ENCODE measurements around the gene ESX1.
"Not testable (repeated sequence)": the region's sequence is repeated elsewhere in the genome, so short reads cannot be mapped to it uniquely, and the experiment has no call there.

Gene ESX1

DNA sequence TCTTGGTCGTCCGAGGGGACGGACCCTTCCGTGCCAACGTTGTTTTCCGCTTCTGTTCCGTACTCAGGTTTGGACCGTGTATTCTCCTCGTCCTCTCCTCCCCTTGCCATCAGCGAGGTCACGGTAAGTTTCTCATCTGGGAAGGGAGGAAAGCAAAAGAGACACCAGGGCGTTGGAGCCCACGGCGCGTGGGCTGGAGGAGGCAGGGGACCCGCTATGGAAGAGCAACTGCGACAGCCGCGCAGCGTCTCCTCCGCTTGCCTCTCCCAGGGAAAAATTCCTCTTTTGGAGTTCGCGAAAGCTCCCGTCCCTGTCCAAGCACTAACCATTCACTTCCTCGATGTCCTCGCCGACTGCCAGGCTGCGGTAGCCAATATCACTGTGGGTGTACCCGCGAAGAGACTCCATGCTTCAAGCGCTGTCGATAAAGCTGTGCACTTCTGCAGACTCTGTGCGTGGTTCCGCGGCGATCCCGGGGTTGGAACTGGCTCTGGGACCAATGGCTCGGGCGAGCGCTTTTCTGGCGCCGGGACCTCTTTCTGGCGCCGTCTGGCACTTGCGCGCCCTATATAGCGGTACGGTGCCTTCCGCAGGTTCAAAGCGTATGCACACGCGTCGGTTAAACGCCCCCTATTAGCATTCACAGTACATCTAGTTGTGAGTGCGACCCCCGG, at the start of gene ESX1:
ESX1 (minus strand) TSS at position 492 of the 674 bp plus-strand sequence; CDS start at position 408, 84 bp downstream.
- no peak for DNase-seq (ENCODE audit: low read depth in 2 of 2)

DNA sequence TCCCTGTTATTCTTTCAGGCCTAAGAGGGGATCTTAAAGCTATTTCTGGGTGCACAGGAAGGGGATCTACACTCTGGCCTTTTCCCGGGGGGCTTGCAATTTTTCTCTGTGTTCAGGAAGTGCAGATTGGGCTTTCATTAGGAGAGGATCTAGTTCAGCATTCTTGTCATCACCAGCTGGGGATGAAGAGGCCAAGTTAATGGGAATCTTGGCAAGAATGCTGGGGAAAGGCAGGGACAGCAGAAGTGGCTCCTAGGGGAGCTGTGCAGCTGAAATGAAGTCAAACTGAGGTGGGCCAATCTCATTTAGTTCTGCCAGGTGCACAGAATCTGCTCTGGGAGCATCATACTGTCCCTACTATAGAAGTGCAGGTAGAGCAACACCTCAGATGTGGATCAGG, 40.9 kb upstream of the ESX1 start:
- no peak for DNase-seq (ENCODE audit: low read depth in 2 of 2)

DNA sequence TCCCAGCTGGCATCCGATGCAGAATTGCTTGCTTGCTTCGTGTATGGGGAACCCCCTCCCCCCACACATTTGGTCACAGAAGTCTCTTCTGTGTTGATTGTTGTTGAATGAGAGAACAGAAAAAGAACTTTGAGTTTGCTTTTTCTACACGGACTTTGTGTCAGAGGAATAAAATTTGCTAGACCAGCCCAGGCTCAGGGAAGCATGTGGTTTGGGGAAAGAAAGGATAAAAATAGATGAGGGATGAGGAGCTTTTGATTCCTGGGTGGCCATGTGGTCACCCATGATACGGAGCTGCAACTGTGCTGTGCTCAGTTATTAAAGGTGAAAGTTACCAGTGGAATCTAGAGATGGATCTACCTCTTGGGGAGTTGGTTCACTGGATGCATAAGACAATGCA, 34.2 kb upstream of the ESX1 start:
- DNase-seq (ENCODE audit: low read depth in 2 of 2): no peak

DNA sequence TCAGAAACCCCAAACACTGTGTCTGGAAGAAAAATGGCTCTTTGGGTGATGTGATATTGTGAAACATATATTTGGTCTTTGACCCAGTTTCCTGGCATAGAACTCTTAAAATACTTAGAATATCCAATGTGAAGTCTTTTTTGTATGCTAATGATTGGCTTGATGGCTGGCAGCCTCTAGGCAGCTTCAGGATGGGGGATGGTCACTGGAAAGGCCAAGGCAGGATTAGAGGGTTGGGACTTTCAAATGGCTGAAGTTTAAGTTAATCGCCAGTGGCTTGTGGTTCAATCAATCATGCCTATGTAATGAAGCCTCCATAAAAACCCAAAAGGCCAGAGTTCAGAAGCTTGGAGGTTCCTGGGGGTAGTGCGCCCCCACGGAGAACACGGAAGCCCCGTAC, 33.5 kb upstream of the ESX1 start:
- DNase-seq (ENCODE audit: low read depth in 2 of 2): no peak

DNA sequence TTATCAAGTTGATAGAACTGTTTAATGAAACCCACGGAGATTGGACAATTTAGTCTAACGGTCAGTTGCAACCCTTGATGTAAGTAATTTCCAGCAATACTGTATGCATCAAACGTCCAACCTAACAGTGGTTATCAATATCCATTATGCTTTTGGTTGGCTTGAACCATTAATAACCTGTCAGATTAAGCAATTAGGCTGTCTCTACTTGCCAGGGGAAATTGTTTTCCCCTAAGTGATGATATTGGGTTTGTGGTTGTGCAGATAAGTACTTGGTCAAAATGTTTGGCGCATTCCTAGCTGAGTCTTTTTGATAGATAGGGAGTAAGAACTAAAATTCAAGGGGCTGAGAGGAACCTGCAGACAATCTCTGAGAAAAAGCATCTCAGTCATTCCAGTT, 30.5 kb upstream of the ESX1 start:
- no peak for DNase-seq (ENCODE audit: low read depth in 2 of 2)

DNA sequence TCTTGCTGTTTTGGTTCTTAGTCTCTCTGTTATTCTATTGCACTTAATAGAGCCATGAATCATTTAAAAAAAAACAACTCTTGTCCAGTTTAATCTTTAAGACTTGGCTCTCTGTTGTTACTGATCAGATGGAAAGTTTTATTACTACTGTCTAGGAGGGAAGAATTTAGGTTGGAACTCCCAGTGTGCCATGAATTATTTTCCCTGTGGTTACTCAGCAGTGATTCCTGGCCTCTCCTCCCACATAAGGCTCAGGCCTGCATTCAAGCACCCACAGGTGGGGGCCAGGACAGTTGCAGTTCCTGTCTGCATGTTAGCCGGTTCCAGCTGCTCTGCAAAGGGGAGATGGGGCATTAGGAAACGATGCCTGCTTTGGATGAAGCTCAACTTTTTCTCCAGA, 29.8 kb upstream of the ESX1 start:
- no peak for DNase-seq (ENCODE audit: low read depth in 2 of 2)

DNA sequence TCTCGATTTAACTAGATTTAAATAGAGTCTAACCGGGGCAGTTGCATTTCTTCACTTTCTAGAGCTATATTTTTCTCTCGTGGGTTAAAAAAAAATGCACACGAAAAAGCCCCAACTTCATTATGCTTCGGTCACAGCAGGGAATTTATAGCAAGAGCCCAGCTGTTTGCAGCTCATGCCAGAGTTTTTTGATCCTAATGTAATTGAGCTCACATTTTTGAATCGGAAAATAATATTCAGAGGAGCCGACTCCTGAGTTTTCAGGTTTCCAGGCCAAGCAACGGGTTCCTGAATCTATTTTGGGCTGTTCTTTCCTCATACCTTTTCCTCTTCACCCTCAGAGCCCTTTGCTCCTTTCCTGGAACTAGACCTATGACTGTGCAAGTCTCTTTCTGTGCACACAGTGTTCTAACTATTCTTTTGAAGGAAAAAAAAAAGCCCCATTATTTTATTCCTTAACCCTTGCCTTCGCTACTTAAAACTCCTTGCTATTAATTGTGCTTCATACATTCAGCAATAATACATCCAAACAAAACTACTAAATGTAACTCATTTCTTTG, 27.5 kb upstream of the ESX1 start:
- no peak for DNase-seq (ENCODE audit: low read depth in 2 of 2)

DNA sequence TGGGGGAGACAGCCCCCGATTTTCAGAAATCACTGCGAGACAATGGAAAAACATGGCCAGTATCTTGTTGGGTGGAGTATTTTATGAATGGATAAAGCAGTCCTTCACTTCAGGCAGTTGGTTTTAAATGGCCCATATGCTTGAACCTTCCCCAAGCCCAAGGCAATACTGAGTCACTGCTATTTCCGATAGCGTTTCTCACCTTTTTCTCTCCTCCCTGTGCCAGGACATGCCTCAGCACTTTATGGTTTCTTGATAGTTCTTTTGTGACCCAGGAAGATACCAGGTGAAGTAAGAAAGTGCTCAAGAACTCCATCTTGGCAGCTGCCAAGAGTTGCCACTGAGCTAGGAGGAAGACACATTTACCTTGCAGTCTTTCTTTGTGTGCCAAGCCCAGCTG, 26.8 kb upstream of the ESX1 start:
- no peak for DNase-seq (ENCODE audit: low read depth in 2 of 2)

DNA sequence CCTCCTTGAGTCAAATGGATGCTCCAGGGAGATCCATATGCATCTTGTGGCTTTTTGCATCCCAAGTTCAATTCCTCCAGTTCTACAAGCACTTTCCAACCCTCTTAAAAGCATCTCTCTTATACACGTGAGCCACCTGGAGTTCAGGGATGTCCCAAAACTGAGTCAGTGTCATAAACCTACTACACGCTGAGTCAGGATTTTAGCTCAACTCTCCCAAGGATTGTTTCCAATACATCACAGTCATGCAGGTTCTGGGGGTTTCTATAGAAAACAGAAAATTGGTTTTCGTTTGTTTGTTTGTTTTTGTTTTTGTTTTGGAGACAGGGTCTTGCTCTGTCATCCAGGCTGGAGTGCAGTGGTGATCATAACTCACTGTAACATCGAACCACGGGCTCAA, 25.9 kb upstream of the ESX1 start:
- DNase-seq (ENCODE audit: low read depth in 2 of 2): no peak

DNA sequence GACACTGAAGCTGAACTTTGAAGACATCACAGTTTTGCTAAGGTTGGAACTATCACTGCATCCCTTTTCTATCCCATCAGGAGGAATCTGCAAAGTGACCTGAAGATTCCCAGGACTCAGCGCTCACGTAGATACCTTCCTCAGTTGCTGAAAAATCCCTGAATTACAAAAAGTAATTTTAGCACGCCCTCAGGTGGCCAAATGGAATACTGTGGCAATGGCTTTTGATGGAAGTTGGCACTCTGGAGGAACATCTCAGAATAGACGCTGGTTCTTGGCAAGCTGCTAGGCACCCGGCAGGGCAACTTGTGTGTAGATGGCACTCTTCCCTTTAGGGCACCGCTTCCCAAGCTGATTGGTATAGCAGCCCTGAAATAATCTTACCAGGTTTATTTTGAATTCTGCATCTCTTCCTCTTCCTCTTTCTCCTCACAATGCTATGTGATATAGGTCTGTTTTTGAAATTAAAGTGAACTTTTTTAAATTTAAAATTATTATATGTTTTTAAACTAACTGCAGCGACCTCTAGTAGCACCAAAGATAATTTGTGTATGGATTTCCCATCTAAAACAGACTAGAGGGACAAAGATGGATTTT, 16.3 kb upstream of the ESX1 start:
- no peak for DNase-seq (ENCODE audit: low read depth in 2 of 2)

DNA sequence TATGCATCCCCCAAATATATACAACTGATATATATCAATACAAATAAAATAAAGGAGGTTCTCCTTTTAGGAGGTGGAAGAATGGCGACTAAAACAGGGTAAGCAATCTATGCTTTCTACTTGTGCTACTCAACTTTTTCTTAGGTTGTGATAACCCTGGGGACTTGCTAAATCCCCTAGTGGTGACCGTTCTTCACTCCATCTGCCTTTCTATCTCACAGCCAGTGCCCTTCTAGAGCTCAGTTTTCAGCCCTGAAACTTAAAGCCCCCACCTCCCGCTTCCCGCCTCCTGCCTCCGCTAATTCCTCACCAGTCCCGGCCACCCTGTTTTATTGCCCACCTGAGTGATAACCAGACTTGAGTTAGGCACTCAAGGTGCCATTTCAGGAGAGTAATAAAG, 15.5 kb upstream of the ESX1 start:
- DNase-seq (ENCODE audit: low read depth in 2 of 2): no peak

DNA sequence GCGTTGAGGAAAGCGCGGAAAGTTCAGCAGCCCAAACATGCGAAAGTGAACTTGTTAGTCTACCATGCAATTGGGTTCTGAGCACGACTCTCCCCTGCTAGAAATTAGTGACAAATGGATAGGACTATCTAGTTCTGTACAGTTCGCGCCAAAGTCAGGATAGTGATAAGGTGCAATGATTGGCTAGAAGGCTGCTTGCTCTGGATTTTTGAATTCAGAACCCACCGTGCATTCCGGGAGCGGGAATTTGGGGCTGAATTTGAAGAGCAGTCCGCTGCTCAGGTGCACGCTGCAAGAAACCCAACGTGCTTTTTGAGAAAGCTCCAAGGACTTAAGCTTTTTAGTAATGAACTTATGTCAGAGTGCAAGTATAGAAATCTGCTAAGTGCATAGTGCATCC, 732 bp upstream of the ESX1 start:
- DNase-seq (ENCODE audit: low read depth in 2 of 2): no peak

DNA sequence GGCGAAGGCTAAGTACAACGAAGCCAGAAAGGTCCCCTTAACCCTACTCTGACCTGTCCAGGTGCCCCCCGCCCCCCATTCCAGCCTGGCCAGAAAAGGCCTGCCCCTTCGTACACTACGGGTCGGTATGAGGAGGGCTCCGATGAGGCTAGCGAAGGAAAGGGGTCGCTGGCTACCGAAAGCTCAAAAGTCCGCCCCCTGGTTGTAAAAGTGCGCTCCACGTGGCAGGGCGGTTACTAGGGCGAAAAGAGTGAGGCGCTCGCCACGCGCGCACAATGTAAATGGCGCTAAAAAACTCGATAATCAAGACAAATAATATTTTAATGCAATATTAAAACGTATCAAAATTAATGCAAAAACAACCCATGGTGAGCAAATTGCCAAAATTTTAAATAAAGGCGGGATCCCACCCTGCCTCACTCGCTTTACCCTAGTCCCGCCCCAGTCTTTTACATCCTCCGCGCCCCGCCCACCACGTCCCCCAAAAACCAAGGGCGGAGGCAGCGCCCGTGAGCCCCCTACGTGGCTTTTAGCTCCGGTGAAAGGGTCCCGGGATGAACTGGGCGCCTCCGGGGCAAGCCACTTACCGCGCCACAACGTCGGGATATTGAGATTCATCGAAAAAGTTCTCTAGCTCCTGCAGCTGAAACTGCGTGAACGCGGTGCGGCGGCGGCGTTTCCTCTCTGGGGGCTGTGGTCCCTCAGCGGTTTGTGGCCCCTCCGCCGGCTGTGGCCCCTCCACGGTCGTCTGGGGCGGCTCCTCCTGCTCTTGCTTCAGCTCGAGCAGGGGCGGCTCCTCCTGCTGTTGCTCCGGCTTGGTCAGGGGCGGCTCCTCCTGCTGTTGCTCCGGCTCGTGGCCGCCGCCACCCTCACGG, 929 bp downstream of the ESX1 start:
- no peak for DNase-seq (ENCODE audit: low read depth in 2 of 2)

DNA sequence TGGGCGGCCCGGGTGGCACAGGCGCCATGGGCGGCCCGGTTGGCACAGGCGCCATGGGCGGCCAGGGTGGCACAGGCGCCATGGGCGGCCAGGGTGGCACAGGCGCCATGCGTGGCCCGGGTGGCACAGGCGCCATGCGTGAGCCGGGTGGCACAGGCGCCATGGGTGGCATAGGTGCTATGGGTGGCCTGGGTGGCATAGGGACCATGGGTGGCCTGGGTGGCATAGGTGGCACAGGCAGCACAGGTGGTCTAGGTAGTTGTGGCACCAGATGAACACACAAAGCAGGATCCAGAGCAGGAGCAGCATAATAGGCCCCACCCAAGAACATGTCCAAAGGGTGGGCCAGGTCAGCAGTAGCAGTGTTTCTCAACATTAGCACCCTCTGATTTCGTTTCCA, 4.3 kb downstream of the ESX1 start:
- DNase-seq (ENCODE audit: low read depth in 2 of 2): no peak

DNA sequence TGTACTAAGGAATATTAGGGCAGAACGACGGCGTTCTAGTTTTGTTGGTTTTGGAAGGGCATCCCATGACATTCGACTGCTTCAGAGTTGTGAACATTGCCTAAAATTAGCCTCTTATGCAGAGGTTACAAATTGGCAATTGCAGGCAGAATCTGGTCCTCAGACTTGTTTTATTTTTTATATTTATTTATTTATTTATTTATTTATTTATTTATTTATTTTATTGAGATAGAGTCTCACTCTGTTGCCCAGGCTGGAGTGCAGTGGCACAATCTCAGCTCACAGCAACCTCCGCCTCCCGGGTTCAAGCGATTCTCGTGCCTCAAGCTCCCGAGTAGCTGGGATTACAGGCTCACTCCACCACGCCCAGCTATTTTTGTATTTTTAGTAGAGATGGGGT, 24.7 kb downstream of the ESX1 start:
- DNase-seq (ENCODE audit: low read depth in 2 of 2): not testable (repeated sequence)

DNA sequence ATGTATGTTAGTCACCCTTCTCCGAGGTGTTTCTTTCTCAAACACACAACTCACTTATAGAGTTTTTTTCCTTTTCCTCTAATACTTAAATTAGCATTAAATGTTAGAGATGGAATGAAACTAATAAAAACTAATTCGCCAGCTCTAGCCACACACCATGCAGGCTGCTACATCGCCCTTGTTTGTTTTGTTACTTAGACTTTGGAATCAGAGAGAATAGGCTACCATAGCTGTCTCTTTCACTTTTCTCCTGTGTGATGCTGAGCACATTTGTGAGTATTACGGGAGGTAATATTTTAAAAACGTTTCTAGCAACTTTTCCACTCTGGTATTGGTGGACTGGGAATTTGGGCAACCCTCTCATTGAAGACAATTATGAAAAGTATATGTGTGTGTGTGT, 43.5 kb downstream of the ESX1 start:
- DNase-seq (ENCODE audit: low read depth in 2 of 2): no peak

DNA sequence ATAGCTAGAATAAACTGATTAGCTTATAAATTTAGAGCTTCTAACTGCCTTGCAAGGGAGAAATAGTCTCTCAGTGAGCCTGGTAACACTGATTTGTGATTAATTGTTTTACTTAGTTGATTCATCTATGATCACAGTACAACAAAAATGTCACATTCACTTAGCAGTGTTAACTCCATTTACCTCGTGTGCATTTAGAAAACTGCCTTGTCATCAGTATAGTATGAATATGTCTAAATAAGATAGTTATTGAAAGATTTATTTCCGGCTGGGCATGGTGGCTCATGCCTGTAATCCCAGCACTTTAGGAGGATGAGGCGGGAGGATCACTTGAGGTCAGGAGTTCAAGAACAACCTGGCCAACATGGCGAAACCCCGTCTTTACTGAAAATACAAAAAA, 49.2 kb downstream of the ESX1 start:
- DNase-seq (ENCODE audit: low read depth in 2 of 2): no peak
